Choroid plexus epithelial cell (primary cell): Measurements from ENCODE around the gene H1-8.

ENCODE experiments used
- DNase-seq: peaks from one replicate; pipeline ENCODE4 v3.0.0-alpha.2; 2010; ENCODE audit warnings: low read depth
- H3K4me3 ChIP-seq: 2 replicates; pipeline ENCODE4 v1.5.1; 2011; ENCODE audit warnings: low read depth, mild to moderate bottlenecking, control low read depth, low read length, moderate library complexity
- TF ChIP-seq, protein P1 (sequence below): conservative IDR thresholded peaks from 2 replicates; pipeline ENCODE4 v1.5.1; 2011; ENCODE audit warnings: low read depth, mild to moderate bottlenecking, control low read depth, inconsistent platforms, low read length, moderate library complexity

The H1-8 gene

GRCh38 chr3:129599607-129600006 lies 56.6 kb downstream of the H1-8 start:
- no peak overlapping the region for H3K4me3 ChIP-seq
- DNase-seq = peak; percentile 71
- TF ChIP-seq, protein P1, sequence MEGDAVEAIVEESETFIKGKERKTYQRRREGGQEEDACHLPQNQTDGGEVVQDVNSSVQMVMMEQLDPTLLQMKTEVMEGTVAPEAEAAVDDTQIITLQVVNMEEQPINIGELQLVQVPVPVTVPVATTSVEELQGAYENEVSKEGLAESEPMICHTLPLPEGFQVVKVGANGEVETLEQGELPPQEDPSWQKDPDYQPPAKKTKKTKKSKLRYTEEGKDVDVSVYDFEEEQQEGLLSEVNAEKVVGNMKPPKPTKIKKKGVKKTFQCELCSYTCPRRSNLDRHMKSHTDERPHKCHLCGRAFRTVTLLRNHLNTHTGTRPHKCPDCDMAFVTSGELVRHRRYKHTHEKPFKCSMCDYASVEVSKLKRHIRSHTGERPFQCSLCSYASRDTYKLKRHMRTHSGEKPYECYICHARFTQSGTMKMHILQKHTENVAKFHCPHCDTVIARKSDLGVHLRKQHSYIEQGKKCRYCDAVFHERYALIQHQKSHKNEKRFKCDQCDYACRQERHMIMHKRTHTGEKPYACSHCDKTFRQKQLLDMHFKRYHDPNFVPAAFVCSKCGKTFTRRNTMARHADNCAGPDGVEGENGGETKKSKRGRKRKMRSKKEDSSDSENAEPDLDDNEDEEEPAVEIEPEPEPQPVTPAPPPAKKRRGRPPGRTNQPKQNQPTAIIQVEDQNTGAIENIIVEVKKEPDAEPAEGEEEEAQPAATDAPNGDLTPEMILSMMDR = no peak

DNA sequence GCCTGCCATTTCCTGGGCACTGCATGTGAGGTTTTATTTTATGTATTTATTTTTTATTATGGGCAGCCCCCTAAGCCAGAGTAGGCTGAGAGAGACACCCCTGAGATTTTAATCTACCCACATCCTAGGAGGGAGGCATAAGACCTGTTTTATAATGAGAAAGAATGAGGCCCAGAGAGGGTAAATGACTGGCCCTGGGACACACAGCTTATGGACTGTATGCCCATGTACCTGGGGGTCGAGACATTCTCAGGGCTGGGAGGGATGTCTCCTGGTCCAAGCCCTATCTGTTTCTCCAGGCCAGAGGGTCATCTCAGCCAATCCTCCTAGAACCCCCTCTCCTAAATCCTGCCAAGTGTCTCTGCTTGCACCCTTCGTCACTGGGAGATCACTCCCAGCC lies 57.4 kb downstream of the H1-8 start:
- DNase-seq = no peak
- H3K4me3 ChIP-seq = no peak overlapping the region

More for the DNA sequence above, 57.4 kb downstream of the H1-8 start:
- TF ChIP-seq, protein P1 = no peak
